Inferior parietal cortex (tissue), 1 donor: ENCODE results near the gene UCN3.
"Not testable (repeated sequence)": the region's sequence is repeated elsewhere in the genome, so short reads cannot be mapped to it uniquely, and the experiment has no call there.

Source experiments
- DNase-seq: peaks from one replicate; pipeline ENCODE4 v3.0.0-alpha.2; 2016; ENCODE audit errors: extremely low spot score

The UCN3 gene

GRCh38 chr10:5369362-5370158 is 4.8 kb downstream of the UCN3 start:
- DNase-seq = no peak

GRCh38 chr10:5370493-5371352 is 6.0 kb downstream of the UCN3 start:
- no peak for DNase-seq

- DNase-seq = no peak
Measured at GRCh38 chr10:5373307-5373706, 8.5 kb downstream of the UCN3 start.

GRCh38 chr10:5373891-5374611 is 9.3 kb downstream of the UCN3 start:
- no peak for DNase-seq

GRCh38 chr10:5376450-5376849 is 11.7 kb downstream of the UCN3 start:
- DNase-seq = no peak

GRCh38 chr10:5379202-5379601 is 14.4 kb downstream of the UCN3 start:
- DNase-seq = not testable (repeated sequence)

GRCh38 chr10:5380395-5380794 is 15.6 kb downstream of the UCN3 start:
- not testable (repeated sequence) for DNase-seq

- no peak for DNase-seq
Measured at GRCh38 chr10:5381187-5381586, 16.4 kb downstream of the UCN3 start.

- no peak for DNase-seq
Measured at GRCh38 chr10:5385224-5385623, 20.5 kb downstream of the UCN3 start.

GRCh38 chr10:5387169-5387568 is 22.4 kb downstream of the UCN3 start:
- no peak for DNase-seq

- no peak for DNase-seq
Measured at GRCh38 chr10:5390607-5391205, 25.9 kb downstream of the UCN3 start.

- no peak for DNase-seq
Measured at GRCh38 chr10:5391790-5392189, 27.0 kb downstream of the UCN3 start.

GRCh38 chr10:5393529-5393928 is 28.8 kb downstream of the UCN3 start:
- no peak for DNase-seq

GRCh38 chr10:5395168-5395567 is 30.4 kb downstream of the UCN3 start:
- DNase-seq = no peak

GRCh38 chr10:5396556-5397300 is 32.0 kb downstream of the UCN3 start:
- DNase-seq = peak; percentile 56

GRCh38 chr10:5399332-5399731 is 34.6 kb downstream of the UCN3 start:
- DNase-seq = no peak

GRCh38 chr10:5400468-5401240 is 35.9 kb downstream of the UCN3 start:
- no peak for DNase-seq

- DNase-seq = no peak
Measured at GRCh38 chr10:5402798-5403197, 38.0 kb downstream of the UCN3 start.

- no peak for DNase-seq
Measured at GRCh38 chr10:5404208-5405041, 39.7 kb downstream of the UCN3 start, which contains the start of gene TUBAL3. TSS of gene TUBAL3 (minus strand) at chr10:5404828. CDS start at chr10:5404792, 36 bp downstream.
